Activated CD8-positive, alpha-beta memory T cell treated with anti-CD3 and anti-CD28 coated beads, Interleukin-2, amount 50 U/mL, for 48 hours (primary cell): Measurements from ENCODE around the gene NTNG1.

Source experiments
- DNase-seq: peaks from one replicate; pipeline ENCODE4 v3.0.0-alpha.2; 2020

Gene NTNG1

GRCh38 chr1:107422901-107423300 lies 282.1 kb downstream of the NTNG1 start:
- no peak for DNase-seq

DNA sequence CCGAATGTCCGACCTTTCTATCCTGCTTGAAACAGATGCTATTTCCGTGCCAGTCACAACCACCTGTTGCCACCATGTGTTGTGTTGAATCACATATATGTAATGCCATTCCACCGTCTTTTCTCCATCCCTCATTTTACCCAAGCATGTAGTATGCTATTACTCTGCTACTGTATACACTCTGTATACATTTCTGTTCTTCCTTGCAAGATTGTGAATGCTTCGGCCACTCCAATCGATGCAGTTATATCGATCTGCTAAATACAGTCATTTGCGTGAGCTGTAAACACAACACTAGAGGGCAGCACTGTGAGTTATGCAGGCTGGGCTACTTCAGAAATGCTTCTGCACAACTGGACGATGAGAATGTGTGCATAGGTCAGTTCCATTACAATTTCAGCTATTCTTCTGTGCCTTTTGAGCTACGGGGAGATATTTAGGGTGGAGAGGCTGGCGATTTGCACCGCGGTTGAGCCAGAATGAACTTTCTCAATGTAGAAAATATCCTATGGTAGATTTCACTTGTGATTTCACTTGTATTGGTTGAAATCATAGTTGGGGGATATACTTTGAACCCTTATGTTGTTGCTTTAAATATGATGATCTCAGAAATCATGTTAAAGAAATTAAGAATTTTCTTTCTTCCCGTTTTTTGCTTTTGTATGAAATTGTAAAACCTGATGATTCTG lies 289.8 kb downstream of the NTNG1 start:
- no peak for DNase-seq

GRCh38 chr1:107432108-107432507 lies 291.3 kb downstream of the NTNG1 start:
- no peak for DNase-seq

DNA sequence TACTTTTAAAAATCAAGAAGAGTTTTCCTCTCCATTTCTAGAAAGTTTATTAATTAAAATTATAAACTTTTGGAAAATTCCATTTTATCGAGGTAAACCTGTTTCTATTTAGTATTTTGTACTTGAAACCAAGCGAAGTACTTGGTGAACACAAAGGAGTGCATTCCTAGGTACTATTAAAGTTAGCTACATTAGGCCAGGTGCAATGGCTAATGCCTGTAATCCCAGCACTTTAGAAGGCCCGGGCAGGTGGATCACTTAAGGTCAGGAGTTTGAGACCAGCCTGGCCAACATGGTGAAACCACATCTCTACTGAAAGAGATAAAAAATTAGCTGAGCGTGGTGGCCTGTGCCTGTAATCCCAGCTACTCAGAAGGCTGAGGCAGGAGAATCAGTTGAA lies 292.2 kb downstream of the NTNG1 start:
- no peak for DNase-seq

DNA sequence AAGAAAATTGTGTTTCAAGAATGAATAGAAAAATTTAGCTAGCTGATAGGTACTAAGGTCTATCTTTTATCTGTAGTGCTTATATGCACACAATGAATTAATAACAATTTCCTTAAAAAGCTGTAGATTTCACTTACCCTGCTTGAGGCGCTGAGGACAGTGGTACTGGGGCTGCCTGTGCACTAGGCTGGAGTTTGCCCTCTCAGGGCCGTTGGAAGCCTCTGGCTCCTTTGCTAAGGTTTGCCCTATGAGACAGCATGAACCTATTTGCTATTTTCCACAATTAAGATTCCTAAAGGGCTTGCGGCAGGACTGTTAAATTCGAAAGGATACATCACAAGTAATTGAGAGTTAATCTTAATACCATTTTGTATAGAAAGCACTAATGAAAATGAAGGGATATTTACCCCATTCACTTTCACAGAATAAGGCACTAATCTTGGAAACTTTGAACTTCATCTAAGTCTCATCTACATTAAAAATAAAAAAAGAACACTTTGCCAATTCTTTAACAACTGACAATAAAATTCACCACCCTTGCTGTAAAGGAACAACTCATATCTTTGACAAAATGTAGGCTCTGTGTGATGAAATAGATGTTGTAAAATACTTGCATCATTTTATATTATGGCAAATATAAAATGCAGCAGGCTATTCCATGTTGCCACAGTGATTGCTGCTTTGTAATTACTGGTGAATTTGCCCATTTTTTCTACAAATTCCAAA lies 293.0 kb downstream of the NTNG1 start:
- DNase-seq: no peak

DNA sequence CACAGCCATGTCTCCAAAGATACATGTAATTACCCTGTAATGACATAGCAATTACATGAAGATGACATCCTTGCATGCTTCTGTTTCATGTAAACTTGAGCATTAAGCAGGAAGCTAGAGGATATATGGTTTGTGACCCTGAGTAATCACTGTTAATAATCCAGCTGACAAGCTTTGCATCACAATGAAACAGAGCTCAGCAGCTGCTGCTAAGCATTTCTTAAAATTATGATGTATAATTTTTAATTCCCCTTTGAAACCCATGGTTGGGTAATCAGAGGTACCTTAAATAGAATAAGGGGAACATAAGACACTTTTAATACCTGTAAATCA lies 293.5 kb downstream of the NTNG1 start:
- DNase-seq: no peak

GRCh38 chr1:107436552-107437241 lies 295.9 kb downstream of the NTNG1 start:
- DNase-seq: no peak

DNA sequence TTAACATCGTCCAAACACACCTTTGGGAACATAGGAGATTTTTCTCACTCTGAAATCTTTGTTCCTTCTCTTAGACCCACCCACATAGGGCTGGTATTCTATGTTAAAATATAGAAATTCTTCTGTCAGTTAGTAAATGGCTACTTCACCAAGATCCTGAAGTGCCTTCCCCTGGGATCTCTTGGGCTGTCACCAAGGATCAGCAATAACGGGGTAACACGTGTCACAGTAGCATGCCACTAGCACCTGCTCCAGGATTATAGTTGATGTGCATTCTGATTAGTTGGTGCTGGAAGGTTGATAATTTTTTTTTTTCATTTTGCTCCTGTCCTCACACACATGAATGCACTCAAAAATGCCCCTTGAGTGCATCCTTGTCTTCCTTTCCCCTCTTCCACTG lies 298.7 kb downstream of the NTNG1 start:
- no peak for DNase-seq

- no peak for DNase-seq
These were observed 301.7 kb downstream of the NTNG1 start for GRCh38 chr1:107442551-107442950.

- DNase-seq: no peak
These were observed 302.2 kb downstream of the NTNG1 start for GRCh38 chr1:107443027-107443426.

GRCh38 chr1:107443860-107444259 lies 303.0 kb downstream of the NTNG1 start:
- DNase-seq: no peak

DNA sequence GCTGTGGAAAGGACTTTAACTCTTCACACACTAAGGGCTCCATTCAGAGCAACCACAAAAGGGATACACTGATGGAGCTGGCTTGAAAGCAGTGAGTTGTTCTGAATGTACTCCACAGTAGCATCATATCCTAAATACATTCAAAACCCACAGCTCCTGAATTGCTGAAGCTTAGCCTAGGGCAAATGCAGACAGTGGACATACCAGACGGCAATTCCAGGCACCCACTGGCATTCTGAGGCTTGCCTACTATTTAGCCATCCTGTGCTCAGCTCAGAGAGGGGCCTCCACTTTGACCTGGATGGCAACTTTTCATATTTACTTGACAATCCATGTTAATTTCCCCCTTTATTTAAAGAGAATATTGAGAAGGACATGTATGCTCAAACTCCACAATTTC lies 303.5 kb downstream of the NTNG1 start:
- DNase-seq: no peak

- no peak for DNase-seq
These were observed 308.5 kb downstream of the NTNG1 start for GRCh38 chr1:107449326-107449725.

DNA sequence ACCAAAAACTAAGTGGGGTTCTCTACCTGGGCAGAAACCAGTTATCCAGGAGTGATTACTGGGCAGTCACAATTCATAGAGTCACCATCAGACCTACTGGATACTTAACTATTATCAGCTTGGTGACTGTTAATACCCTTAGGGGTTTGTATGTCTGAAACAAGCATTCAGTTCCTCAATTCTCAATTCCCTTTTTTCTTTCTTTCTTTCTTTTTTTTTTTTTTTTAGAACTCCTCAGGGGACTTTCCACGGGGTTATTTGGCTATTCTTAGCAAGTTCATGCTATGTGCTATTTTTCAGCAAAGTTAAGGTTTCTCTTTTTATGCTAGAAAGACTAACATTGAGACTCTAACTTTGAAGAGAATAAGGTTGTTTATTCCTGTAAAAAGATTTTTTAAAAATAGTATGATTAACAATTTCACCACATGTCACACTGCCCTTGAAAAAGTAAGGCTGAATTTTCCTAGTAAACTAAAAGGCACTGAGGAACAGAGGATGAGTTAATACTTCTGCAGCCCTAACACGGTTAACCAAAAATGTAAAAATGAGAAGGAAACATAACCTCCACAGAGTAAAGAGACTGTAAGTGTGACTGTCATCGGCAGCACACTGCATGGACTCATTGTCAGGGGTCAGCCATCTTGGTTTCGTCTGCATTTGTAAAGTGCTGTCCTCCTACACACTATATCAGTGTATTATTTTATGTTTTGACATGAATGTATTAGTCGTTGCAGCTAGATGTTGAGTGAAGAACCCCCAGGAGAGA lies 310.2 kb downstream of the NTNG1 start:
- no peak for DNase-seq

GRCh38 chr1:107451715-107452114 lies 310.9 kb downstream of the NTNG1 start:
- DNase-seq: no peak

- no peak for DNase-seq
These were observed 314.0 kb downstream of the NTNG1 start for GRCh38 chr1:107454791-107455190.

- no peak for DNase-seq
These were observed 317.1 kb downstream of the NTNG1 start for GRCh38 chr1:107457989-107458388.

DNA sequence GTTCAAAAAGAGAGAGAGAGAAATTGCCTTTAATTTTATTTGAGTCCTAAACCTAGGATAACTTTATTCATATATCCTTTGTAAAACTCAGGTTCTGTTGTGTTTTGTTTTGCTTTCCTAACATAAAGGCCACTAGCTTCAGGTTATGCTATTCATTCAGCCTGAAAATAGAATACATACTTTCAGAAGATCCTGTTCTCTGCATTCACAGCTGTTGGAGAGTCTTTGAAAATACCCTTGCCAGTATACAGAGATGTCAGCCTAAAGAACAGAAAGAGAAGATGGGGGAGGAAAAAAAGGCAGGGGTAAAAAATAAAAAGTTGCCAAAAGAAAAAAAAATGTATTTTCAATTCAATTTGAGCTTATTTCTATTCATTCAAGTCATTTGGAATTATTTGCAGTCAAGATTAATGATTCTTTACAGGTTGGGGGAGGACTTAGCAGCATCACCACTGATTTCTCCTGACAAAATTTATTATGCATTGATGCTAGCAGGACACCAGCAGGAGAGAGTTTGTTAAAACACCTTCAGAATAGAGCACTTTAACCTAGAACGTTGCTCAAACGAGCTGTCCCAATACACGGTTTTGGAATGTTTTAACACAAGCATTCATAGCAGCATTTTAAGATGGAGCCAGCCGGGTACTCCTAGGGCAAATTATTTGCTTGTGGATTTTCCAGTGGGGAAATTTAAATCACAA lies 318.5 kb downstream of the NTNG1 start:
- no peak for DNase-seq

GRCh38 chr1:107460035-107460434 lies 319.2 kb downstream of the NTNG1 start:
- DNase-seq: no peak

DNA sequence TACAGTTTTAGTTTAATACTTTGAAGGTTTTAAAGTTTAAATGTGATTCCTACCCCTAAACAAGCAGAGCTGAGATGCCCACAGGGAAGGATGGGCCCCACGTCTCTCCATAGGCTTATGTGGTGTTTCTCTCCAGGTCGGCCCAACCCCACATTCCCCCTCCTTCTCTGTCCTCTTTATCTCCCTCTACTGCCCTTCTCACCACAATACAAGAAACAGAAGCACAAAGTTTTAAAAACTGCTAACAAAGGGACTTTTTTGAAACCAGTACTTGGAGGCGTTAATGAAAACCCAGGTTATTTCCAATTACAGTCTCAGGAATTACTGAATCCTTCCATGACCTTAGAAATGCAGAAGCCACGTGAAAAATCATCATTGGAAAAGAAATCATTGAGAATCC lies 324.0 kb downstream of the NTNG1 start:
- no peak for DNase-seq

DNA sequence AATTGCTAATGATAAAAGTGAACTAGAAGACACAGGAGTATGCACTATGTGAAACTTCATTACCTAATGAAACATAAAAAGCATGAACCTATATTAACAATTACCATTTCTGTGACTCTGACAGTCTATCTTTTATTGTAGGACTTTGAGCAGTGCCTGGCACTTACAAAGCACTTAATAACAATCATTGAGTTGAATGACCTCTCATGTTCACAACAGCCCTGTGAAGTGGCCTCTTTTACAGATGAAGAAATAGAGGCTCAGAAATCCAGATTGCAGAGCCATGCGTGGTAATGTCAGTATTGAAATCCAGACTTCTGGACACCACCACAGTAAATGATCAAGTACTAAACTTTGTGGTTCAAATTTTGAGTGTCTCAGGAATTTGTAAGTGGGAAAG lies 326.4 kb downstream of the NTNG1 start:
- DNase-seq: no peak

- no peak for DNase-seq
These were observed 327.0 kb downstream of the NTNG1 start for GRCh38 chr1:107467811-107468210.

DNA sequence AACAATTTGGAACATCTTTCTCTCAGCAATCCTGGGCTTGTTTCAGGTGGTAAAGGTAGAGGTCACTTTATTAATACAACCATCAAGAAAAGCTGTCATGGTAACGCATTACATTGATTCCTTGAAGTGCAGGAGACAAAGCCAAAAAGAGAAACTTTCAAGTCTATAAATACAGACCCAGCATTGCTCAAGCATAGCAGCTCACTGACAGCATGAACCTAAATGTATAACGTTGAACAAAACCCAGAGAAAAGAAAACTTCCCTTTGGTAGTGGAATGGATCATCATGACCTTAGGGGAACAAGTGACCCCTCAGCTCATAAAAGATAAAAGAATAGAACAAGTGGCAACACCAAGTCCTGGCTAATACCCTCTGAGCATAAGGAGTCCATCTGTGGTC lies 332.2 kb downstream of the NTNG1 start:
- no peak for DNase-seq
